ENCODE measurements around the gene MSL1. TPM values are rescaled to one million over a fixed set of nuclear protein-coding genes. Genes with fewer than 3 reads are reported as not detected.

Gene MSL1
- total and polyA plus RNA-seq, 2 of the 13 experiments (the other 11 are each of a cell fraction or from before 2014, with no cell fraction given), result 63.8 to 88.5 TPM

- TF ChIP-seq ZSCAN20 (CRISPR knock-in tag; IDR thresholded peaks at IDR 0.05; ENCODE audit: borderline replicate concordance) (no peak), HNF1B (CRISPR knock-in tag; IDR thresholded peaks at IDR 0.05) (0 out of 2 replicates have a peak, but pooled peaks have one; percentile 48), MATR3 (CRISPR knock-in tag; IDR thresholded peaks at IDR 0.05) (no peak), ATF2 (CRISPR knock-in tag; IDR thresholded peaks at IDR 0.05) (peak; percentile 47; the same call in 1 of the 2 replicates), IKZF5 (CRISPR knock-in tag; IDR thresholded peaks at IDR 0.05) (peak; percentile 44; the same call in 1 of the 2 replicates), ZNF816 (CRISPR knock-in tag; IDR thresholded peaks at IDR 0.05; ENCODE audit: borderline replicate concordance) (no peak), ISX (CRISPR knock-in tag; conservative IDR thresholded peaks at IDR 0.05) (no peak), CREB1 (IDR thresholded peaks at IDR 0.05) (no peak), CREB1 (CRISPR knock-in tag; IDR thresholded peaks at IDR 0.05) (no peak), BRCA1 (CRISPR knock-in tag; IDR thresholded peaks at IDR 0.05) (no peak), MBNL3 (CRISPR knock-in tag; conservative IDR thresholded peaks at IDR 0.05) (no peak), SMAD1 (CRISPR knock-in tag; IDR thresholded peaks at IDR 0.05; ENCODE audit: borderline replicate concordance, low read depth) (no peak), RNF219 (CRISPR knock-in tag; IDR thresholded peaks at IDR 0.05) (no peak), FOXA3 (CRISPR knock-in tag; IDR thresholded peaks at IDR 0.05) (peak; percentile 61), TEF (CRISPR knock-in tag; IDR thresholded peaks at IDR 0.05) (no peak), FOSL2 (CRISPR knock-in tag; IDR thresholded peaks at IDR 0.05) (peak; percentile 53; the same call in 1 of the 2 replicates), NFE2L2 (IDR thresholded peaks at IDR 0.05; ENCODE audit: low read length) (no peak), HNRNPUL1 (IDR thresholded peaks at IDR 0.05; ENCODE audit: low read depth, low read length) (no peak), ZNF496 (CRISPR knock-in tag; IDR thresholded peaks at IDR 0.05; ENCODE audit: insufficient replicate concordance) (no peak), MEIS1 (CRISPR knock-in tag; IDR thresholded peaks at IDR 0.05; ENCODE audit: borderline replicate concordance) (no peak), NR2F2 (IDR thresholded peaks at IDR 0.05; ENCODE audit: borderline replicate concordance, low read depth) (no peak), ZBTB7A (CRISPR knock-in tag; IDR thresholded peaks at IDR 0.05) (no peak), PTBP1 (IDR thresholded peaks at IDR 0.05; ENCODE audit: low read depth, low read length, poor library complexity, severe bottlenecking) (no peak), SATB2 (CRISPR knock-in tag; IDR thresholded peaks at IDR 0.05) (no peak), RFXANK (CRISPR knock-in tag; IDR thresholded peaks at IDR 0.05) (no peak)
These were observed 18.6 kb upstream of the MSL1 start (continued) for GRCh38 chr17:40103071-40103661.
